IPS DF 4.7 (cell line): ENCODE results near the gene PLAC9.
"Not testable (repeated sequence)": the region's sequence is repeated elsewhere in the genome, so short reads cannot be mapped to it uniquely, and the experiment has no call there.

ENCODE experiments used
- DNase-seq: peaks from one replicate; pipeline ENCODE4 v3.0.0-alpha.2; 2013; ENCODE audit warnings: low spot score; ENCODE audit errors: extremely low read depth

The PLAC9 gene, protein sequence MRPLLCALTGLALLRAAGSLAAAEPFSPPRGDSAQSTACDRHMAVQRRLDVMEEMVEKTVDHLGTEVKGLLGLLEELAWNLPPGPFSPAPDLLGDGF

DNA sequence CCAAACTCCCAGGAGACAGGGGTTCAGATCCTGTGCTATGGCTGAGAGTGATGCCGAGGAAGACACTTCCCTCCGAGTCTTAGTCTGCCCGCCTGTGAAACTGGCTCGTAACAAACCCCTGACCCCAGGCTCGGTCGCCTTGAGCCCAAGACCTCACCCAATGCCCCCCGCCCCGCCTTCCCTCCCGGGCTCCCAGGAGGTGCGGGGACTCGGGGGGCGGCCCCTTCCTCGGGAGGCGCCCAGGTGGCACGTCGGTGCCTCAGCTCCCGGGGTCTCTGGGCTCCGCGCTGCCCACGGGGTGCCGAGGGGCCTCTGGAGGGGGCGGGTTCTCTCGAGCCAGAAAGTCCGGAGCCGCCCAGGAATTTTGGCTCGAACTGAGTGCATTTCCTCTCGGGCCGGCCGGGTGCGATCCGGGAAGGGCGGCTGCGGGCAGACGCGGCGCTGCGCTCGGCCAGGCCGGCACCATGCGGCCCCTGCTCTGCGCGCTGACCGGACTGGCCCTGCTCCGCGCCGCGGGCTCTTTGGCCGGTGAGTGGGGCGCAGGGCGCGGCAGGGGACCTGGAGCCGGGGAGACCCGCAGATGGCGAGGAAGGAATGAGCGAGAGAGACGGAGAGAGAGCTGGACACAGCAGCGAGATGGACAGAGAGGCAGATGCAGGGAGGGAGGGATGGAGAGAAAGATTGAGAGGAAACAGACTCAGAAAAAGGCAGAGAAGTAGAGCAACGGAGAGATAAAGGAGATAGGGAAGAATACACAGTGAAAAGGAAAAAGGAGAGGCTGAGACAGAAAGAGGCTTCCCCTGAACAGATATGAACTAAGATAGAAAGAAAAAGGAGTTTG lies at the start of gene PLAC9:
Gene PLAC9, plus strand, starts transcription at position 432 of the 841 bp plus-strand sequence. Its CDS starts 33 bp downstream, at position 465.
- DNase-seq = no peak

DNA sequence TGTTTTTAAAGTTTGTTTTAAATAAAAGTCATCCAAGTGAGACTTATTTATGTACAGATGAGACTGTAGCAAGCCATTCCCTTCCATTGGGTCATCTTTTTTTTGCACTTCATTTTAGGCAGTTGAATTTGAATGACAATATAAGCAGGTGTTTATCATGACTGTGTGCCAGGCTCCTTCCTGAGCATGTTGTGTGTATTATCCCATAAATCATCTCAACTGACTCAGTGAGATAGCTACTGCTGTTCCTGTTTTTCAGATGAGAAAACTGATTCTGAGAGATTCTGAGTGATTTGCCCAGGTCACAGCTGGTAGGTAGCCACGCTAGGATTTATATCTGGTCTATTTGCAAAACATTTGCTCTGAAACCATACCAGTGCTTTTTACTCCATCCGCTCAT lies 42.4 kb upstream of the PLAC9 start:
- DNase-seq = no peak

DNA sequence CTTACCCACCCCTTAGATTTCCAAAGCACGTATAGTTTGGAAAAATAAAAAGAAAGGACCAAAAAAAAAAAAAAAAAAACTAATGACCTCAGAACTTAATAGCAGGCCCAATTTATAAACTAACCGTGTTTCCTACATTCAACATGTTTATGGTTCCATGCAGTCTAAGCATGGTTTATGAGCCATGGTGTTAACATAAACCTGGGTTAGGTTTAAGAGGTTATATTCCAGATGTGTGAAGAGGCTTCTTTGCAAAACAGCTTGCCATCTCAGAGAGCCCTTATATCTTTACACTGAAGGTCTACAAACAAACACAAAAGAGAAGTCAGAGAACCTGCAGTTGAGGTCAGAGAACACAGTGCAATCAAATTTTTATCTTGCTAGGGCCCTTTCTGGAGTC lies 38.3 kb upstream of the PLAC9 start:
- no peak for DNase-seq

GRCh38 chr10:80098272-80098671 lies 34.3 kb upstream of the PLAC9 start:
- not testable (repeated sequence) for DNase-seq

- DNase-seq = not testable (repeated sequence)
Measured at GRCh38 chr10:80099295-80099694, 33.2 kb upstream of the PLAC9 start.

GRCh38 chr10:80100116-80100515 lies 32.4 kb upstream of the PLAC9 start:
- DNase-seq = no peak

- no peak for DNase-seq
Measured at GRCh38 chr10:80100861-80101695, 31.5 kb upstream of the PLAC9 start.

- no peak for DNase-seq
Measured at GRCh38 chr10:80104066-80104926, 28.2 kb upstream of the PLAC9 start.

GRCh38 chr10:80108576-80109239 lies 23.8 kb upstream of the PLAC9 start:
- DNase-seq = no peak

DNA sequence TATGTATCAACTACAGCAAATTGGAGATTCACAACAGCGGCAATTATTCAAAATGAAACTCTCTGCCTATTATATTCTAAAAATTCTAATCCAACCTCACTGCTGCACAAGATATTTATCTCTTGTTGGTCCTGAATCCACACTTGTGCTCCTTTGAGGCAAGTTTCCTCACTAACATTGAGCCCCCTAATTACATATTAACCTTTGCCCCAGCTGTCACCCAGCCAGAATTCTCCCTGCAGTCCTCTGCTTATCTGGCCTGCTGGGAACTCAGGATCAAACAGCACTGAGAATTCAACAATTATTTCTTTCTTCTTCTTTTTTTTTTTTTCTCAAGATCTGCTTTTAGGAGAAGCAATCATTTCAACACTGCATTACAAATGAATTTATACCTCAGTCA lies 21.5 kb upstream of the PLAC9 start:
- DNase-seq = no peak

GRCh38 chr10:80118669-80119068 lies 13.9 kb upstream of the PLAC9 start:
- no peak for DNase-seq

DNA sequence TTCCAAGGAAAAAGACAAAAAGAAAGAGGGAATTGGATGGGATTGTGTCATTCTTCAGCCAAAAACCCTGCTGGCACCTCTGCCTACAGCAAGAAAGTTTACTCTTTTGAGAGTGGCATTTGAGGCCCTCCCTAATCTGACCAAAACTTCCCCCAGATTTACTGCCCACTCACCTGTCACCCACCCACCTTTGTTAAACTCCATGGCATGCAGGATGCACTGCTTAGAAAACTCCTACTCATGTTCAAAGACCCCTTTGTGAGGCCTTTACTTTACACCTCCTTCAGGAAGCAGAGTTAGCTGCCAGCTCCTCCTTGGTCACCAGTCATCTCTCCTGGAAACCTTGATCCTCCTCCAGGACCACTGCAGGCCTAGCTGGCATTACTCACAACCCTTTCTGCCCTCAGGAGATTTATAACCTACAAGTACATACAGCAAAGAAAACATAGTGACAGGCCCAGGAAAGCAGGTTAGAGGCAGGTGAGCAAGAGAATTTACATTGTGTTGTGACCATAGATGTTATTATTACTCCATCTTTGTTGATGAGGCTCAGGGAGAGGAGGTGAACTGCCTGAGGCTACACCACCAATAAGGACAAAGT lies 10.3 kb upstream of the PLAC9 start:
- no peak for DNase-seq

GRCh38 chr10:80122746-80123145 lies 9.8 kb upstream of the PLAC9 start:
- DNase-seq = no peak

- DNase-seq = no peak
Measured at GRCh38 chr10:80126876-80127275, 5.7 kb upstream of the PLAC9 start.

GRCh38 chr10:80131499-80131901 lies 1.0 kb upstream of the PLAC9 start:
- DNase-seq = no peak

DNA sequence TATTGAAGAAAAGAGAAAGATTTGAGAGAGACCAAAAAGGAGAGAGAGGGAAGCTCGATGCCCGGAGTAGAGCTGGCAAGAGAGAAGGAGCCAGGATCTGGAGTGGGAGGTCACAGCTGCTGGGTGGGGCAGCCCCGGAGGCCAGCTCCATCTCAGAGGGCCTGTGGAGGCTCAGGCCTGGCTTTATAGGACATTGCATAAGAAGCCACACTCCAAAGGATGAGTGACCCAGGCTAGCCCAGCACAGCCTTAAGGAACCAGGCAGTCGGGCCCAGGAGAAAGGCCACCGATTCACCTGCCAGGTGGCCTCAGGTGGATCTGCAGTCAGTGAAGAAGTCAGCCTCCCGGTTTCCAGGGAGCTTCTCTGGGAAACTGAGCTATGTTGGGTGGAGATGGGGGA lies 676 bp downstream of the PLAC9 start:
- no peak for DNase-seq

DNA sequence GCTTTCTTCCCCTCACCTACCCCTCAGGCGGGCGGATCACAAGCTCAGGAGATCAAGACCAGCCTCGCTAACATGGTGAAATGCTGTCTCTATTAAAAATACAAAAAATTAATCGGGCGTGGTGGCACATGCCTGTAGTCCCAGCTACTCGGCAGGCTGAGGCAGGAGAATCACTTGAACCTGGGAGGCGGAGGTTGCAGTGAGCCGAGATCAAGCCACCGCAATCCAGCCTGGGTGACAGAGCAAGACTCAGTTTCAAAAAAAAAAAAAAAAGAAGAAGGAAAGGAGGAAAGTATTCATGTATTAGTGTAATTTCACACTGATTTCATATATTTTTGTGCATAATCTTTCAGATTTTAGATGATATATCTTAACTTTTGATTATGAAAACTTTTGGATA lies 1.2 kb downstream of the PLAC9 start:
- not testable (repeated sequence) for DNase-seq

GRCh38 chr10:80136134-80136571 lies 3.6 kb downstream of the PLAC9 start:
- DNase-seq = no peak

DNA sequence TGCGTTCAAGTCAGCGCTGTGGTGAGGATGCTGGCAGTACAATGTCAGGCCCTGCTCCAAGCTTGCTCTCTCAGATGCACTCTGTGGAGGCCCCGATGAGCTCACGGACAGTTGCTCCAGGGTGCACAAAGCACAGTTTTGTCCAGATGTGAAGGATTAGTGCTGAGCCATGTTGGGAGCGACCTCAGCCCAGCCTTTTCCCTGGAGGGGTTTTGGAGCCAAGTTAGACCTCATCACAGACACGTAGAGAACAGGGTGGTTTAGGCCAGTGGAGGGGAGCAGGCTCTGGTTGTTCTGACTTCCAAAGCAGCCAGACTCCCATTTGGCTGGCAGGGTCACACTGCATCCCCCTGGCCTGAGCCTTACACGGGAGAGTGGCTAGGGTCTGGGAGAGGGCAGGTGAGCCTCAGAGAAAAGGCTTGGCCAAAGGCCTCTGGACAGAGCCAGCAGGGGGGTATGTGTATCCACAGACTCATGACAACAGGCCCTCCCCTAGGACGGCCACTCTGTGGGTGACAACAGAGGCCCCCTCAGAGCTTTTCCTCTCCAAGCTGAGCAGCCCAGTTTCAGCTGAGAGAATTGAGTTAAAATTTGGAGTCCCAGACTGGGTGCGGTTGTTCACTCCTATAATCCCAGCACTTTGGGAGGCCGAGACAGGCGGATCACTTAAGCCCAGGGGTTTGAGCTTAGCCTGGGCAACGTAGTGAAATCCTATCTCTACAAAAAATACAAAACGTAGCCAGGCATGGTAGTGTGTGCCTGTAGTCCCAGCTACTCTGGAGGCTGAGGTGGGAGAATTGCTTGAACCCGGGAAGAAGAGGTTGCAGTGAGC lies 4.7 kb downstream of the PLAC9 start:
- no peak for DNase-seq
